WTC11 (cell line): ENCODE data around the gene COPE. TPM values are rescaled to one million over a fixed set of nuclear protein-coding genes. Genes with fewer than 3 reads are reported as not detected.

Experiments
- ATAC-seq: fragments of 200-7000 bp; cut with Tn5 transposase; 2 replicates; pipeline ENCODE4 v1.10.0; 2021; ENCODE audit warnings: mild to moderate bottlenecking, moderate library complexity
- CTCF ChIA-PET: fragments of 300-600 bp; sonication (Branson Sonifier 250); formaldehyde crosslinking; loops from one replicate; lab custom pipeline; 2021; ENCODE audit warnings: antibody characterized with exemption; lab: Charles Lee
- POLR2A ChIA-PET: fragments of 350-600 bp; sonication (Branson Sonifier 250); formaldehyde crosslinking; loops from one replicate; lab custom pipeline; 2021; ENCODE audit warnings: antibody characterized with exemption; lab: Charles Lee
- DNase-seq: peaks from one replicate; pipeline ENCODE4 v3.0.0; 2021; ENCODE audit warnings: low spot score
- H3K27ac Mint-ChIP-seq: 2 replicates; pipeline ENCODE4 v1.8.0; 2021; ENCODE audit warnings: mixed read lengths
- H3K27me3 Mint-ChIP-seq: 2 replicates; pipeline ENCODE4 v1.8.0; 2021; ENCODE audit warnings: low read depth, mild to moderate bottlenecking, moderate library complexity, mixed read lengths
- H3K36me3 Mint-ChIP-seq: 2 replicates; pipeline ENCODE4 v1.8.0; 2021; ENCODE audit warnings: mixed read lengths
- H3K4me1 Mint-ChIP-seq: 2 replicates; pipeline ENCODE4 v1.8.0; 2022; ENCODE audit warnings: mixed read lengths
- H3K4me3 Mint-ChIP-seq: 2 replicates; pipeline ENCODE4 v1.8.0; 2021; ENCODE audit warnings: mild to moderate bottlenecking, moderate library complexity, mixed read lengths
- H3K9me3 Mint-ChIP-seq: 2 replicates; pipeline ENCODE4 v1.8.0; 2021; ENCODE audit warnings: mixed read lengths
- ATF1 ChIP-seq: sonication (generic); formaldehyde crosslinking; IDR thresholded peaks from 2 replicates; pipeline ENCODE4 v1.8.1; 2023; ENCODE audit warnings: mild to moderate bottlenecking, moderate library complexity, missing genetic modification reagents
- CBFB ChIP-seq: sonication (generic); formaldehyde crosslinking; IDR thresholded peaks from 2 replicates; pipeline ENCODE4 v1.8.1; 2022; ENCODE audit warnings: mild to moderate bottlenecking, low read depth, missing genetic modification reagents
- FOXJ3 ChIP-seq: sonication (generic); formaldehyde crosslinking; IDR thresholded peaks from 2 replicates; pipeline ENCODE4 v1.9.0; 2021; ENCODE audit warnings: missing genetic modification reagents, mild to moderate bottlenecking, borderline replicate concordance
- FOXP1 ChIP-seq: sonication (generic); formaldehyde crosslinking; IDR thresholded peaks from 2 replicates; pipeline ENCODE4 v1.8.0; 2022; ENCODE audit warnings: missing genetic modification reagents, mild to moderate bottlenecking, moderate library complexity, borderline replicate concordance
- IRF2 ChIP-seq: sonication (generic); formaldehyde crosslinking; IDR thresholded peaks from 2 replicates; pipeline ENCODE4 v1.8.0; 2022; ENCODE audit warnings: low read depth, missing genetic modification reagents, borderline replicate concordance
- JAZF1 ChIP-seq: fragments of 250-450 bp; sonication (Bioruptor Pico); IDR thresholded peaks from 2 replicates; pipeline ENCODE4 v1.9.0; 2021; ENCODE audit warnings: moderate library complexity, mild to moderate bottlenecking, inconsistent platforms
- NFE2L1 ChIP-seq: sonication (generic); formaldehyde crosslinking; IDR thresholded peaks from 2 replicates; pipeline ENCODE4 v1.8.1; 2023; ENCODE audit warnings: missing genetic modification reagents
- SMAD3 ChIP-seq: sonication (generic); formaldehyde crosslinking; IDR thresholded peaks from 2 replicates; pipeline ENCODE4 v1.8.0; 2022; ENCODE audit warnings: missing genetic modification reagents, mild to moderate bottlenecking, borderline replicate concordance
- SMAD4 ChIP-seq: sonication (generic); formaldehyde crosslinking; IDR thresholded peaks from 2 replicates; pipeline ENCODE4 v1.8.0; 2022; ENCODE audit warnings: mild to moderate bottlenecking, missing genetic modification reagents
- TCF7 ChIP-seq: sonication (generic); formaldehyde crosslinking; IDR thresholded peaks from 2 replicates; pipeline ENCODE4 v1.8.0; 2022; ENCODE audit warnings: mild to moderate bottlenecking, low read depth, missing genetic modification reagents, moderate library complexity
- TEAD1 ChIP-seq: sonication (generic); formaldehyde crosslinking; IDR thresholded peaks from 2 replicates; pipeline ENCODE4 v1.8.0; 2022; ENCODE audit warnings: mild to moderate bottlenecking, missing genetic modification reagents
- ZNF263 ChIP-seq: sonication (generic); formaldehyde crosslinking; IDR thresholded peaks from 2 replicates; pipeline ENCODE4 v1.8.1; 2022; ENCODE audit warnings: low read depth, mild to moderate bottlenecking, moderate library complexity, missing genetic modification reagents
- ZNF396 ChIP-seq: fragments of 250-450 bp; sonication (Bioruptor Pico); IDR thresholded peaks from 2 replicates; pipeline ENCODE4 v1.8.0; 2021; ENCODE audit warnings: mild to moderate bottlenecking, moderate library complexity, borderline replicate concordance
- total RNA-seq: library from RNA; stranded (reverse); gene quantifications from 3 replicates; pipeline ENCODE4 v1.2.3, GENCODE V29; 2021
- TF ChIP-seq, protein P1 (sequence below): fragments of 250-450 bp; sonication (Bioruptor Pico); IDR thresholded peaks from 2 replicates; pipeline ENCODE4 v1.9.0; 2021; ENCODE audit warnings: mild to moderate bottlenecking, borderline replicate concordance
- TF ChIP-seq, protein P2 (sequence below): sonication (generic); formaldehyde crosslinking; IDR thresholded peaks from 2 replicates; pipeline ENCODE4 v1.8.0; 2022; ENCODE audit warnings: mild to moderate bottlenecking, missing genetic modification reagents
- TF ChIP-seq, protein P3 (sequence below): fragments of 200-600 bp; IDR thresholded peaks from 2 replicates; pipeline ENCODE4 v1.8.0; 2022; ENCODE audit warnings: antibody characterized with exemption
- TF ChIP-seq, protein P4 (sequence below): sonication (generic); formaldehyde crosslinking; IDR thresholded peaks from 2 replicates; pipeline ENCODE4 v1.8.0; 2022; ENCODE audit warnings: mild to moderate bottlenecking, missing genetic modification reagents
- TF ChIP-seq, protein P5 (sequence below): sonication (generic); formaldehyde crosslinking; IDR thresholded peaks from 2 replicates; pipeline ENCODE4 v1.8.1; 2022; ENCODE audit warnings: mild to moderate bottlenecking, missing genetic modification reagents, moderate library complexity, borderline replicate concordance
- TF ChIP-seq, protein P6 (sequence below): sonication (generic); formaldehyde crosslinking; IDR thresholded peaks from 2 replicates; pipeline ENCODE4 v1.8.1; 2022; ENCODE audit warnings: missing genetic modification reagents, borderline replicate concordance
- TF ChIP-seq, protein P7 (sequence below): sonication (generic); formaldehyde crosslinking; IDR thresholded peaks from 2 replicates; pipeline ENCODE4 v1.8.0; 2023; ENCODE audit warnings: missing genetic modification reagents

The COPE gene
- total RNA-seq, 1 experiment from 2014 or later, result 228 TPM

DNA sequence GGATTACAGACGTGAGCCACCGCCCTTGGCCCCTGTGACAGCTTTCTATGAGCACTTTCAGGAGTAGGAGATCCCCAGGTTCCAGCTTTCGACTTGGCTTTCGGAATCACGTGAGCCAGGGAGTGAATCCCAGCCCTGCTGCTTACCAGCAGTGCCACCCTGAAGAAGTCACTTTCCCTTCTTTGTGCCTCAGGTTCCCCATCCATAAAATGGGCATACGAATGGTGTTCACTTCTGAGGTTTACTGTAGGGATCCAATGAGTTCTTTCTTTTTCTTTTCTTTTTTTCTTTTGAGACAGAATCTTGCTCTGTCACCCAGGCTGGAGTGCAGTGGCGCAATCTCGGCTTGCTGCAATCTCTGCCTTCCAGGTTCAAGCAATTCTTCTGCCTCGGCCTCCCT, 26.1 kb upstream of the COPE start (continued):
- TF ChIP-seq, protein P1, sequence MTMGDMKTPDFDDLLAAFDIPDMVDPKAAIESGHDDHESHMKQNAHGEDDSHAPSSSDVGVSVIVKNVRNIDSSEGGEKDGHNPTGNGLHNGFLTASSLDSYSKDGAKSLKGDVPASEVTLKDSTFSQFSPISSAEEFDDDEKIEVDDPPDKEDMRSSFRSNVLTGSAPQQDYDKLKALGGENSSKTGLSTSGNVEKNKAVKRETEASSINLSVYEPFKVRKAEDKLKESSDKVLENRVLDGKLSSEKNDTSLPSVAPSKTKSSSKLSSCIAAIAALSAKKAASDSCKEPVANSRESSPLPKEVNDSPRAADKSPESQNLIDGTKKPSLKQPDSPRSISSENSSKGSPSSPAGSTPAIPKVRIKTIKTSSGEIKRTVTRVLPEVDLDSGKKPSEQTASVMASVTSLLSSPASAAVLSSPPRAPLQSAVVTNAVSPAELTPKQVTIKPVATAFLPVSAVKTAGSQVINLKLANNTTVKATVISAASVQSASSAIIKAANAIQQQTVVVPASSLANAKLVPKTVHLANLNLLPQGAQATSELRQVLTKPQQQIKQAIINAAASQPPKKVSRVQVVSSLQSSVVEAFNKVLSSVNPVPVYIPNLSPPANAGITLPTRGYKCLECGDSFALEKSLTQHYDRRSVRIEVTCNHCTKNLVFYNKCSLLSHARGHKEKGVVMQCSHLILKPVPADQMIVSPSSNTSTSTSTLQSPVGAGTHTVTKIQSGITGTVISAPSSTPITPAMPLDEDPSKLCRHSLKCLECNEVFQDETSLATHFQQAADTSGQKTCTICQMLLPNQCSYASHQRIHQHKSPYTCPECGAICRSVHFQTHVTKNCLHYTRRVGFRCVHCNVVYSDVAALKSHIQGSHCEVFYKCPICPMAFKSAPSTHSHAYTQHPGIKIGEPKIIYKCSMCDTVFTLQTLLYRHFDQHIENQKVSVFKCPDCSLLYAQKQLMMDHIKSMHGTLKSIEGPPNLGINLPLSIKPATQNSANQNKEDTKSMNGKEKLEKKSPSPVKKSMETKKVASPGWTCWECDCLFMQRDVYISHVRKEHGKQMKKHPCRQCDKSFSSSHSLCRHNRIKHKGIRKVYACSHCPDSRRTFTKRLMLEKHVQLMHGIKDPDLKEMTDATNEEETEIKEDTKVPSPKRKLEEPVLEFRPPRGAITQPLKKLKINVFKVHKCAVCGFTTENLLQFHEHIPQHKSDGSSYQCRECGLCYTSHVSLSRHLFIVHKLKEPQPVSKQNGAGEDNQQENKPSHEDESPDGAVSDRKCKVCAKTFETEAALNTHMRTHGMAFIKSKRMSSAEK, result no peak

DNA sequence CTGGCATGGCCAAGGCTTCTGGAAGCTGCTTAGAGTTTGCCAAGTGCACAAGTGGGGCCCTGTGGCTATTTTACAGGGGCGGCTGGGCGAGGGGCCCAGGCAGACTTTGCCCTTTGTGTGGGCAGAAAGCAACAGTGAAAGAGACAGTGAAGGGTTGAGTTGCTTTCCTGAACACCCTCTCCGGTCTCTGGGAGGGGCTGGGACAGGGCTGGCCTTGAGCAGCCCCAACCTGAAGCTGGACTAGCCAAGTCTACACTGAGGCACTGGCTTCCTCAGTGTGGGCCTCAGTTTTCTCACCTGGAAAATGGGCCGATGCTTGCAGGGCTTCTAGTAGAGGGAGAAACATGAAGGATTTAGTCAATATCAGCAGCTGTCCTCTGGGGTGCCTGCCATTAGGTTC, 24.3 kb upstream of the COPE start:
- H3K27ac Mint-ChIP-seq, result no peak overlapping the region
- no peak for ATAC-seq
- no peaks in the 10 kb centered on the region for H3K9me3 Mint-ChIP-seq
- H3K36me3 Mint-ChIP-seq, result no peaks in the 10 kb centered on the region
- H3K4me3 Mint-ChIP-seq, result no peak overlapping the region
- ChIA-PET POLR2A (no interaction called here), CTCF (interaction anchor here (1.4 kb wide), 1 partner anchor 43 kb away, joined by 3 read pairs; no protein-coding TSS in a partner anchor)
- H3K4me1 Mint-ChIP-seq, result peaks cover 24% of the 10 kb centered on the region
- TF ChIP-seq FOXP1 (CRISPR knock-in tag), result no peak
- TF ChIP-seq IRF2 (CRISPR knock-in tag), result no peak
- TF ChIP-seq, protein P2, sequence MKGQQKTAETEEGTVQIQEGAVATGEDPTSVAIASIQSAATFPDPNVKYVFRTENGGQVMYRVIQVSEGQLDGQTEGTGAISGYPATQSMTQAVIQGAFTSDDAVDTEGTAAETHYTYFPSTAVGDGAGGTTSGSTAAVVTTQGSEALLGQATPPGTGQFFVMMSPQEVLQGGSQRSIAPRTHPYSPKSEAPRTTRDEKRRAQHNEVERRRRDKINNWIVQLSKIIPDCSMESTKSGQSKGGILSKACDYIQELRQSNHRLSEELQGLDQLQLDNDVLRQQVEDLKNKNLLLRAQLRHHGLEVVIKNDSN (CRISPR knock-in tag), result no peak
- no peak for TF ChIP-seq CBFB (CRISPR knock-in tag)
- TF ChIP-seq JAZF1 (CRISPR knock-in tag), result no peak
- no peak for TF ChIP-seq ZNF396
- TF ChIP-seq, protein P3, sequence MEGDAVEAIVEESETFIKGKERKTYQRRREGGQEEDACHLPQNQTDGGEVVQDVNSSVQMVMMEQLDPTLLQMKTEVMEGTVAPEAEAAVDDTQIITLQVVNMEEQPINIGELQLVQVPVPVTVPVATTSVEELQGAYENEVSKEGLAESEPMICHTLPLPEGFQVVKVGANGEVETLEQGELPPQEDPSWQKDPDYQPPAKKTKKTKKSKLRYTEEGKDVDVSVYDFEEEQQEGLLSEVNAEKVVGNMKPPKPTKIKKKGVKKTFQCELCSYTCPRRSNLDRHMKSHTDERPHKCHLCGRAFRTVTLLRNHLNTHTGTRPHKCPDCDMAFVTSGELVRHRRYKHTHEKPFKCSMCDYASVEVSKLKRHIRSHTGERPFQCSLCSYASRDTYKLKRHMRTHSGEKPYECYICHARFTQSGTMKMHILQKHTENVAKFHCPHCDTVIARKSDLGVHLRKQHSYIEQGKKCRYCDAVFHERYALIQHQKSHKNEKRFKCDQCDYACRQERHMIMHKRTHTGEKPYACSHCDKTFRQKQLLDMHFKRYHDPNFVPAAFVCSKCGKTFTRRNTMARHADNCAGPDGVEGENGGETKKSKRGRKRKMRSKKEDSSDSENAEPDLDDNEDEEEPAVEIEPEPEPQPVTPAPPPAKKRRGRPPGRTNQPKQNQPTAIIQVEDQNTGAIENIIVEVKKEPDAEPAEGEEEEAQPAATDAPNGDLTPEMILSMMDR, result no peak
- TF ChIP-seq NFE2L1 (CRISPR knock-in tag), result no peak
- TF ChIP-seq SMAD3 (CRISPR knock-in tag), result no peak
- TF ChIP-seq TCF7 (CRISPR knock-in tag), result no peak
- TF ChIP-seq, protein P4, sequence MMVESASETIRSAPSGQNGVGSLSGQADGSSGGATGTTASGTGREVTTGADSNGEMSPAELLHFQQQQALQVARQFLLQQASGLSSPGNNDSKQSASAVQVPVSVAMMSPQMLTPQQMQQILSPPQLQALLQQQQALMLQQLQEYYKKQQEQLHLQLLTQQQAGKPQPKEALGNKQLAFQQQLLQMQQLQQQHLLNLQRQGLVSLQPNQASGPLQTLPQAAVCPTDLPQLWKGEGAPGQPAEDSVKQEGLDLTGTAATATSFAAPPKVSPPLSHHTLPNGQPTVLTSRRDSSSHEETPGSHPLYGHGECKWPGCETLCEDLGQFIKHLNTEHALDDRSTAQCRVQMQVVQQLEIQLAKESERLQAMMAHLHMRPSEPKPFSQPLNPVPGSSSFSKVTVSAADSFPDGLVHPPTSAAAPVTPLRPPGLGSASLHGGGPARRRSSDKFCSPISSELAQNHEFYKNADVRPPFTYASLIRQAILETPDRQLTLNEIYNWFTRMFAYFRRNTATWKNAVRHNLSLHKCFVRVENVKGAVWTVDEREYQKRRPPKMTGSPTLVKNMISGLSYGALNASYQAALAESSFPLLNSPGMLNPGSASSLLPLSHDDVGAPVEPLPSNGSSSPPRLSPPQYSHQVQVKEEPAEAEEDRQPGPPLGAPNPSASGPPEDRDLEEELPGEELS (CRISPR knock-in tag), result no peak
- TF ChIP-seq SMAD4 (CRISPR knock-in tag), result no peak
- no peak for TF ChIP-seq TEAD1 (CRISPR knock-in tag)
- DNase-seq, result no peak
- H3K27me3 Mint-ChIP-seq, result peaks cover 34% of the 10 kb centered on the region

DNA sequence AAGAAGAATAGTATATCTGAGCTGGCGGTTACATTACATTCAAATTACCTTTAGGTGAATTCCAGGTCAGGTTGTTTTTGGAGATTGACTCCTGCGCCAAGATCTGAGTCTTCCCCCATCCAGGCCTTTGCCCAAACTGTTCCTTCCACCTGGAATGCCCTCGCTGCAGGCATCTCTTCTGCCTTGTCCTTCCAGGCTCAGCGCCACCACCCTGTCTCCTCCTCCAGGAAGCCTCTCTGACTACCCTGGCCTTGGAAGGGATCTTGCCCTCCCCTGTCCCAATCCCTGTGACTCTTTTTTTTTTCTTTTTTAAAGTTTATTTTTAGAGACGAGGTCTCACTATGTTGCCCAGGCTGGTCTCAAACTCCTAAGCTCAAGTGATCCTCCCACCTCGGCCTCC, 23.5 kb upstream of the COPE start:
- no peaks in the 10 kb centered on the region for H3K9me3 Mint-ChIP-seq
- peaks cover 3% of the 10 kb centered on the region for H3K36me3 Mint-ChIP-seq
- ChIA-PET POLR2A (no interaction called here), CTCF (interaction anchor here (1.4 kb wide), 1 partner anchor 23 kb away, joined by 7 read pairs; the partner anchor contains the start of genes COPE and DDX49)
- H3K27ac Mint-ChIP-seq, result no peak overlapping the region
- peaks cover 34% of the 10 kb centered on the region for H3K27me3 Mint-ChIP-seq
- peak overlapping the region; percentile 61 for H3K4me3 Mint-ChIP-seq
- ATAC-seq (no peak), DNase-seq (no peak)
- peaks cover 24% of the 10 kb centered on the region for H3K4me1 Mint-ChIP-seq
- TF ChIP-seq, protein P5, sequence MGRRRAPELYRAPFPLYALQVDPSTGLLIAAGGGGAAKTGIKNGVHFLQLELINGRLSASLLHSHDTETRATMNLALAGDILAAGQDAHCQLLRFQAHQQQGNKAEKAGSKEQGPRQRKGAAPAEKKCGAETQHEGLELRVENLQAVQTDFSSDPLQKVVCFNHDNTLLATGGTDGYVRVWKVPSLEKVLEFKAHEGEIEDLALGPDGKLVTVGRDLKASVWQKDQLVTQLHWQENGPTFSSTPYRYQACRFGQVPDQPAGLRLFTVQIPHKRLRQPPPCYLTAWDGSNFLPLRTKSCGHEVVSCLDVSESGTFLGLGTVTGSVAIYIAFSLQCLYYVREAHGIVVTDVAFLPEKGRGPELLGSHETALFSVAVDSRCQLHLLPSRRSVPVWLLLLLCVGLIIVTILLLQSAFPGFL, result no peak
- TF ChIP-seq FOXJ3 (no peak), ZNF263 (CRISPR knock-in tag) (no peak), ATF1 (no peak), TEAD1 (CRISPR knock-in tag) (no peak)
- TF ChIP-seq, protein P6, sequence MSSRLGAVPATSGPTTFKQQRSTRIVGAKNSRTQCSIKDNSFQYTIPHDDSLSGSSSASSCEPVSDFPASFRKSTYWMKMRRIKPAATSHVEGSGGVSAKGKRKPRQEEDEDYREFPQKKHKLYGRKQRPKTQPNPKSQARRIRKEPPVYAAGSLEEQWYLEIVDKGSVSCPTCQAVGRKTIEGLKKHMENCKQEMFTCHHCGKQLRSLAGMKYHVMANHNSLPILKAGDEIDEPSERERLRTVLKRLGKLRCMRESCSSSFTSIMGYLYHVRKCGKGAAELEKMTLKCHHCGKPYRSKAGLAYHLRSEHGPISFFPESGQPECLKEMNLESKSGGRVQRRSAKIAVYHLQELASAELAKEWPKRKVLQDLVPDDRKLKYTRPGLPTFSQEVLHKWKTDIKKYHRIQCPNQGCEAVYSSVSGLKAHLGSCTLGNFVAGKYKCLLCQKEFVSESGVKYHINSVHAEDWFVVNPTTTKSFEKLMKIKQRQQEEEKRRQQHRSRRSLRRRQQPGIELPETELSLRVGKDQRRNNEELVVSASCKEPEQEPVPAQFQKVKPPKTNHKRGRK (CRISPR knock-in tag), result no peak
- TF ChIP-seq, protein P7, sequence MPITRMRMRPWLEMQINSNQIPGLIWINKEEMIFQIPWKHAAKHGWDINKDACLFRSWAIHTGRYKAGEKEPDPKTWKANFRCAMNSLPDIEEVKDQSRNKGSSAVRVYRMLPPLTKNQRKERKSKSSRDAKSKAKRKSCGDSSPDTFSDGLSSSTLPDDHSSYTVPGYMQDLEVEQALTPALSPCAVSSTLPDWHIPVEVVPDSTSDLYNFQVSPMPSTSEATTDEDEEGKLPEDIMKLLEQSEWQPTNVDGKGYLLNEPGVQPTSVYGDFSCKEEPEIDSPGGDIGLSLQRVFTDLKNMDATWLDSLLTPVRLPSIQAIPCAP (CRISPR knock-in tag), result no peak
- TF ChIP-seq, protein P2 (CRISPR knock-in tag), result no peak
